Measurements from ENCODE around the gene MKRN2OS.

MKRN2OS gene

DNA sequence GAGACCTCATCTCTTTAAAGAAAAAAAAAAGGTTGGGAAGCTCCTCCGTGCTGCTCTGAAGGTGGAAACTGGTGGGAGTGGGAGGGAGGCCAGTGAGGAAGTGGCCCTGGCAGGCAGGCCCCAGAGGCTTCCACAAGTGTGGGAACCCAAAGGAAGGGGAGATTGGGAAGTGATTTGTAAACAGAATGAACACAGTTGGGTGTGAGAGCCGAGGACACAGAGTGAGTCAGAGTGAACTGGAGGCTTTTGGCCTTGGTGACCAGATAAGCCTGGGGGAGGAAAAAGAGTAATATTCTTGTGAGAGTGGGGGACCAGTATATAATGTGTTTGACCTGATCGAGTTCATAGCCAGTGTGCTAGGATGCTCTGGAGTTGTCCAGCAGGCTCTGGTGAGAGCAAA is 34.6 kb upstream of the MKRN2OS start:
- H3K79me2 ChIP-seq (ENCODE audit: insufficient read depth, low read length), result no peaks in the 10 kb centered on the region
- no peak overlapping the region for H2AFZ ChIP-seq (ENCODE audit: low read depth, low read length, severe bottlenecking)
- H3K4me3 ChIP-seq (ENCODE audit: insufficient read depth, low read length, poor library complexity, severe bottlenecking), result no peak overlapping the region
- no peaks in the 10 kb centered on the region for H3K27me3 ChIP-seq (ENCODE audit: low read length)
- H3K27ac ChIP-seq (ENCODE audit: low read depth, low read length), result no peak overlapping the region
- TF ChIP-seq CTCF (IDR thresholded peaks at IDR 0.05; ENCODE audit: insufficient read depth, low read length, poor library complexity, severe bottlenecking) (no peak), EZH2phosphoT487 (conservative IDR thresholded peaks at IDR 0.05; ENCODE audit: low read length) (no peak)
- H4K20me1 ChIP-seq (ENCODE audit: low read depth, low read length), result no peaks in the 10 kb centered on the region
- peaks cover 7% of the 10 kb centered on the region; the same call in 1 of the 2 replicates for H3K36me3 ChIP-seq (ENCODE audit: low read length)
- no peak overlapping the region for H3K4me2 ChIP-seq (ENCODE audit: low read depth, low read length, poor library complexity, severe bottlenecking)
- no peaks in the 10 kb centered on the region for H3K9me2 ChIP-seq (replicated peaks; ENCODE audit: insufficient read depth, low read length)
- H3F3A ChIP-seq (ENCODE audit: insufficient read depth), result no peaks in the 10 kb centered on the region
- no peaks in the 10 kb centered on the region for H3K9me3 ChIP-seq (ENCODE audit: insufficient read depth, low read length)
- no peak overlapping the region for H3K9ac ChIP-seq (ENCODE audit: low read length)

DNA sequence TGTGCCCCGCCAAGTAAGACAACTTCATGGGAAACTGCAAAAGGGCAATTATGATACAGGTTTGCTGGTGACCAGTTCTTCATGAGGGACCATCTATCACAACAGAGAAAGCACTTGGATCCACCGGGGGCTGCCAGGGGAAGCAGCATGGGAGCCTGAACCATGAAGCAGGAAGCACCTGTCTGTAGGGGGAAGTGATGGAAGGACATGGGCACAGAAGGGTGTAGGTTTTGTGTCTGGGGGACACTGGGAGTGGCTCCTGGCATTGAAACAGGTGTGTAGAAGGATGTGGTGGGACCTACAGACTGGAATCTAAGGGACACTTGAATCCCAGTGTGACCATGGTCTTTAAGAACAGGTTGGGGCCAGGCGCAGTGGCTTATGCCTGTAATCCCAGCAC is 34.2 kb upstream of the MKRN2OS start:
- no peaks in the 10 kb centered on the region for H3K9me3 ChIP-seq (ENCODE audit: insufficient read depth, low read length)
- no peaks in the 10 kb centered on the region for H3K79me2 ChIP-seq (ENCODE audit: insufficient read depth, low read length)
- no peak overlapping the region for H2AFZ ChIP-seq (ENCODE audit: low read depth, low read length, severe bottlenecking)
- no peak overlapping the region for H3K27ac ChIP-seq (ENCODE audit: low read depth, low read length)
- peaks cover 7% of the 10 kb centered on the region; the same call in 1 of the 2 replicates for H3K36me3 ChIP-seq (ENCODE audit: low read length)
- H3K9ac ChIP-seq (ENCODE audit: low read length), result no peak overlapping the region
- no peak overlapping the region for H3K4me3 ChIP-seq (ENCODE audit: insufficient read depth, low read length, poor library complexity, severe bottlenecking)
- TF ChIP-seq EZH2phosphoT487 (conservative IDR thresholded peaks at IDR 0.05; ENCODE audit: low read length) (no peak), CTCF (IDR thresholded peaks at IDR 0.05; ENCODE audit: insufficient read depth, low read length, poor library complexity, severe bottlenecking) (no peak)
- no peak overlapping the region for H3K4me2 ChIP-seq (ENCODE audit: low read depth, low read length, poor library complexity, severe bottlenecking)
- no peaks in the 10 kb centered on the region for H3K9me2 ChIP-seq (replicated peaks; ENCODE audit: insufficient read depth, low read length)
- H4K20me1 ChIP-seq (ENCODE audit: low read depth, low read length), result no peaks in the 10 kb centered on the region
- no peaks in the 10 kb centered on the region for H3K27me3 ChIP-seq (ENCODE audit: low read length)
- H3F3A ChIP-seq (ENCODE audit: insufficient read depth), result no peaks in the 10 kb centered on the region

DNA sequence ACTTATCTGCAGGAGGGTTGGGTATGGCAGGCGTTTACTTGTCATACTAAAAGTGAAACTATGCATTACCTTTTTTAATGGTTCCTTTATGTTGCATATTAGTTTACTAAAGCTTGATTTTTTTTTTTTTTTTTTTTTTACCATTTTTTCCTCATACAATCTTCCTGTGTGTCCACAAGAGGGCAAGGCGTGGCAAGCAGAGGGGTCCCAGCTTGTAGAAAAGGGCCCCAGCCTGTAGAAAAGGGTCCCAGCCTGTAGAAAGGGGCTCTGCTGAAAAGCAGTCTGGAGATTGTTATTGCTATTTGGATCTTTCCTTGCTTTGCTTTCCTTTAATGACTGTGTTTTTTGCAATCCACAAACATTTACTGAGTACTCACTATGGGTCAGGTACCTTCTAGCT is 33.4 kb upstream of the MKRN2OS start:
- Histone ChIP-seq H3F3A (ENCODE audit: insufficient read depth) (no peaks in the 10 kb centered on the region), H3K9me3 (ENCODE audit: insufficient read depth, low read length) (no peaks in the 10 kb centered on the region), H3K27ac (ENCODE audit: low read depth, low read length) (no peak overlapping the region), H3K9ac (ENCODE audit: low read length) (no peak overlapping the region), H3K36me3 (ENCODE audit: low read length) (peaks cover 5% of the 10 kb centered on the region; the same call in 1 of the 2 replicates), H2AFZ (ENCODE audit: low read depth, low read length, severe bottlenecking) (no peak overlapping the region), H3K27me3 (ENCODE audit: low read length) (no peaks in the 10 kb centered on the region), H4K20me1 (ENCODE audit: low read depth, low read length) (no peaks in the 10 kb centered on the region), H3K9me2 (replicated peaks; ENCODE audit: insufficient read depth, low read length) (no peaks in the 10 kb centered on the region), H3K4me2 (ENCODE audit: low read depth, low read length, poor library complexity, severe bottlenecking) (no peak overlapping the region), H3K4me3 (ENCODE audit: insufficient read depth, low read length, poor library complexity, severe bottlenecking) (no peak overlapping the region), H3K79me2 (ENCODE audit: insufficient read depth, low read length) (no peaks in the 10 kb centered on the region)
- TF ChIP-seq EZH2phosphoT487 (conservative IDR thresholded peaks at IDR 0.05; ENCODE audit: low read length) (no peak), CTCF (IDR thresholded peaks at IDR 0.05; ENCODE audit: insufficient read depth, low read length, poor library complexity, severe bottlenecking) (no peak)

Data from SU-DHL-6 (cell line).